GM19240 (cell line): Measurements from ENCODE around the gene TMTC2.

Experiments used
- DNase-seq: peaks from one replicate; pipeline ENCODE4 v3.0.0; 2011; ENCODE audit warnings: low spot score; ENCODE audit not compliant: insufficient read length

The TMTC2 gene

GRCh38 chr12:83010169-83010804 lies 323.6 kb downstream of the TMTC2 start:
- no peak for DNase-seq

DNA sequence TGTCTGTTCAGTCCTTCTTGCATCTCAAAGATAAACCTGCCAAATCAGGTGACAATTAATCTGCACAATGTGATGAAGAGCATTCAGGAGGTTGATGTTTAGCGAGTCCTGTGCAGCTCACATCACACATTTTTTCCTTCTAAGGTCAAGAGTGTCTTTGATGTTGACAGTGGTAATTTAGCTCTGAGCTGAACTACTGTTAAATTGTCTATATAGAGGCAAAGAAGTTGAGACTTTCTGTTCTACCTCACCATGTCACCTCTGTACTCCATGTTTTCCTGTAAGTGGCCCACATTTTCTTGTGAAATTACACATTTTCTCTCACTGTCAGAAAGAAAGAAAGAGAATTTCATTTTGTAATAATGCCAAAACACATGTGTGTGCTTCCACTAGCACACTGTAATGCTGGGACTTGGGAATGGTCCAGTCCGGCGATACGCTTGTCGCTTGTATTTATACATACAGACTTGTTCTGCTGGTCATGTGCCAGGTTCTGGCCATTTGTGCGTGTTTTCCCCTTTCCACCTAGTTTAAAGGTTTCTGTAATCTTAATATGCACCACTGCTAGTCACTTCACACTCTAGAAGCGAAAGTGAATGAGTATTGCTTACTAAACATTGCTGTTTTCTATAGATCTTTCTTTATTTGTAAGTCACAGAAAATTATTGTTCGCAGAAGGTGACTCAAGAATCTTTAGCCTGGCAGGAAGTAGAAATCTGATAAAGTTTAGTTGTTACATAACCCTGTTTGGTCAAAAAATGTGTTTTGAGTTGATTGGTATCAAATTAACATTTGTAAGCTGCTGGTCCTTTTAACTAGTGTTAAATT lies 328.9 kb downstream of the TMTC2 start:
- DNase-seq, result no peak

DNA sequence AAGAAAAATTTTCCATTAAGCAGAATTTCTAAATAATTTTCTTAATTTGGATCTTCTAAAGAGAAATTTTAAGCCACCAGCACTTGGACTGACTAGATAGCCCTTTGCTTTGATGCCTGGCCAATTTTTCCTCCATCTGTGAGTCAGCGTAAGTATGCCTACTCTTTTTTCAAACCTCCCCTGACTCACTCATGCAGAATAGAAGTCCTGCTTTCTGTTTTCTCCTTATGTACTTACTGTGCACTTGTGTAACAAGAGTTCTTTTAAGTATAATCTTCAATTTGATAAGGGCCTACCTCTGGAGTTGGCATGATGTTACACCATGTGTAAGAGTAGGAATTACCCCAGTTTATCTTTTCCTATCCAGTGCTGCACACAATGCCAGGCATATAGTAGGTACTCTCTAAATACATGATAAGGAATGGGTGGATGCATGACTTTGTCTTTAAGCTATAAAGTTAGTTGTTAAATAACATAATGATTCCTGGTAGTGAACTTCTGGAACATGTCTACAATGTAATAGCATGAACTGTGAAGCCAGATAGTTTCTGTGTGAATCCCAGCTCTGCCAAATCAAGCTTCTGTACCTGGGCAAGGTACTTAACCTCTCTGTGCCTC lies 329.6 kb downstream of the TMTC2 start:
- DNase-seq, result no peak

GRCh38 chr12:83016991-83017390 lies 330.3 kb downstream of the TMTC2 start:
- no peak for DNase-seq

GRCh38 chr12:83018088-83018487 lies 331.4 kb downstream of the TMTC2 start:
- no peak for DNase-seq

- no peak for DNase-seq
Measured at GRCh38 chr12:83027021-83027723, 340.5 kb downstream of the TMTC2 start.

DNA sequence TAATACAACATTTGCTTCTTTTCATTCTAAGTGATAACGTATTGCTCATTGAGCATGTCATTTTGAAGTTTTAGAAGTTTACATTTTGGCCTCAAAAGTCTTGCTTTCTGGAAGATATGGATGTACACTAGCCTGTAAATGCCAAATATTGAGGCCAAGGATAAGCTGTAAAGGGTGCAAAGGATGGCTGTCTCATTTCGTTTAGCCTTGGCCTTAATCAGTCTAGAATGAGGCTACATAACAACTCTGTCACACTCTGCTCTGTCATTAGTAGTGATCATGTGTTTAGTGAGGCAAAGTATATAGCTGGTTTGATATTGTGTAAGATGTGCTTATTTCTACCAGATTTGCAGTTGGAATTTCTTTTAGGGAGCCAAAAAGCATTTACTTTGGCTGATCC lies 344.5 kb downstream of the TMTC2 start:
- no peak for DNase-seq

- DNase-seq, result no peak
Measured at GRCh38 chr12:83036847-83037246, 350.1 kb downstream of the TMTC2 start.

DNA sequence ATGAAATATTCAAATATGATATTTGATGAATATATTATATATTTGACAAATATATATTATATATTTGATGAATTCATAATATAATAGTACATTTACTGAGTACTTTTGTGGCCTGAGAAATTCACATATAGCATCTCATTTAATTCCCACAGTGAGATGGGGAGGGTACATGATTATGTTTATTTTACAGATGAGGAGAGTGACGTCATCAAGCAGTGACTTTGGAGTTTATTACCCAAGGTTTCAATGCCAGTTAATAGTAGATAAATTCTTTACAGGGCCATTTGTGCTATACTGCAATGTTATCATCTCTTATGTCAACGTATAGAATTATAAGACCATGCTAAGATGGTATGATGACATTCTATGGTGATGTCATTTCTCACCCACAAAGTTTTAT lies 352.7 kb downstream of the TMTC2 start:
- no peak for DNase-seq

DNA sequence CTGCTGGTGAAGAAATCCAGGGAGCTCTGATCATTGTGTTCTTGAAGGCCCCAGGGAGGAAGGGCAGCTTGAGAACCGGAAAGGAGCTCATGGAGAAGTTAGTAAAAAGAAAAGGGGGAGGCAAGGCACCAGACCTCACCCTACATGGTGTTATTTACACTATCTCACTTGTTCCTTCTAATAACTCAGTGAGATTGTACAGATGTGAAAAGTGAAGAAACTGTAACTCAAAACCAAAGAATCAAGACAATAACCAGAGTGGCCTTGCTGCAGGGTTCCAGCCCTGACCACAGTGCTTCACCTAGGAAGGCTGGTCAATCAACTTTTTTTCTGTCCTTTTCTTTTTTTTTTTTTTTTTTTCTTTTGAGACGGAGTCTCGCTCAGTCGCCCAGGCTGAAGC lies 353.6 kb downstream of the TMTC2 start:
- DNase-seq, result no peak

GRCh38 chr12:83040991-83041390 lies 354.3 kb downstream of the TMTC2 start:
- no peak for DNase-seq

DNA sequence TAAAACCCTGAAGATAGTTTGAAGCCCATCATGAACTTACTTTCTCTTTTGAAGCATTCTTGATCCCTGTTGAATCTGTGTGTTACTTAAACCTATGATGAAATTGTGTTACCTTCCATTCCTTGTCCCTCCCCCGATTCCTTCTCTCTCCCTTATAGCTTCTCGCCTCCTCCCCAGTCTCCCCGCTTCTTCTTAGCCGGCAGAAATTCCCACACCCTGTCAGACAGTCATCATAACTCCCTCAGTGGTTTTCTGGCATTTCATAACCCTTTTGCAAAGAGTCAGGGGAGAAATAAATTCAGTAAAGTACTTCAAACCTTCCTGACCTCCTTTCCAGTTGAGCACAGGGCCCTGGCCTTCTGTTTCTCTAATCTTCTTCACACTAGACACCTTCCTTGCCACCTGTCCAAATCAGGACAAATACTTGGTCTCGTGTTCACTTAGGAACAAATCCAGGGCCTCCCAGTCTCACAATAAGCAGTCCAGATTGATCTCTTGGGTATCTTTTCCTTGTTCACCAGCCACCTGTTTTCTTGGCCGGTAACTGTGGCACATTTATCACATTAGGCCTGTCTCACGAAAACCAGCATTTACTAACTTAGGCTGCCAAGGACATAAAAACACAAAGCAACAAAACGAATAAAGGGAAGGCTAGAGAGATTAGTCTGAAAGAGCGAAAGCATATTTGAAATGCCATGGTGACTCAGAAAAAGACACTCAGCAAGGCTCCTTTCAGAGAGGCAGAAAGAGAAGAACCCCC lies 355.9 kb downstream of the TMTC2 start:
- DNase-seq, result no peak

DNA sequence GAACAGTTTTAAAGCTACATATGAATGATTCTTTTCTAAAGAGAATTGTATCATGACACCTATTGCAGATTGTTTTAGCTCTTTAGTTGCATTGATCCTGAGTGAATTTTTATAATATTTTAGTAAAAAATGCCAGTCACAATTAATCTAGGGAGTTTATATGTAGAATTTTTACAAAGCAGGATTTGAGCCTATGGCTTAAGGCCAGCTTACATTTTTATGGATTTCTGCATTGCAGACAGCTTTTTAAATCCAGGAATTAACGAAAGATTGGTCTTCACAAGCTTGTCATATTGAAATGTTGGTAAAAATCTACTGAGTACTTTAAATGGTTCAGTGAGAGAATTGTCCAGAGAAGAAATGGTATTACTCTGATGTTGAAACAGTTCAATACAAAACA lies 358.0 kb downstream of the TMTC2 start:
- no peak for DNase-seq

DNA sequence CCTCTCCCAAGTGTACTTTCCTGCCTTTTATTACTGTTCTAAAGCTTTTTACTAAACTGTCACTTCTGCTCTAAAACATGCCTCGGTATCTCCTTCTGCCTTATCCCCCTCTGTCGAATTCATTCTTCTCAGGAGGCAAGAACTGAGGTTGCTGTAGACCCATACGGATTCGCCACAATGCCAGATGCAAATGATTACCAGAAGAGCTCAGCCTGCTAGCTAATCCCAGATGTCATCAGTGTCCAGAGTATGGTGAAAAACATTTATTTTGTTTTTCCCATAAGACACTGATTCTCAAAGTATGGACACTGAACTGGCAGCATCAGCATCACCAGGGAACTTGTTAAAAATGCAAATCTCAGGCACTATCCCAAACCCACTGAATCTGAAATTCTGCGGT lies 359.3 kb downstream of the TMTC2 start:
- no peak for DNase-seq

GRCh38 chr12:83049306-83049705 lies 362.6 kb downstream of the TMTC2 start:
- DNase-seq, result no peak

DNA sequence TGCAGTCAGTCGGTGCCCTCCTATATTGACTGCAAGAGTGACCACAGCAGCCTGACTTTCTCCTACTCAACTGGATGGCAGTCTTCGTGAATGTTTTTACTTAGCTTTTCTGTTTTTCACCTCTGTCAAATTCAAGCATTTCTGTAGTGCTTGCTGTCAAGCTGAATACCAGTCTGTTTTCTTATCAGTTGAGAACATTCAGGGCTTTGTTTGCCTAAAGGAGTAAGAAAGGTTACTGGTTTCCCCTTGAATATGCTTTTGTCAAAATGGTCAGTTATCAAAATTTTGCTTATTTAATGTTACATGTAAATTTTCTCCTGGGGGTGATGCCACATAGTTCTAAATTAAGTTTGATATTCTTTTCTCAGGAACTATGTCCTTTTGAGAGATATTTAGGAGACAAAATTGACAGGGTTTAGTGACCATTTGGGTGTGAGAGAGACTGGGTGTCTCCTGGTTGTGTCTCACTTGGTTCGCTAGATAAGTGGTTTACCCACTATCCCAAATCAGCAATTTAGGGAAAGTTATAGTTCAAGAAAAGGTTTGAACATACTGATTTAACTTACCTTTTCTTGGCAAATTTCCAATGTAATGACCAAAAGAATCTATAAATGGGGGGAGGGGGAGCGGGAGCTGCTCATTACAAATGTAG lies 366.3 kb downstream of the TMTC2 start:
- no peak for DNase-seq

DNA sequence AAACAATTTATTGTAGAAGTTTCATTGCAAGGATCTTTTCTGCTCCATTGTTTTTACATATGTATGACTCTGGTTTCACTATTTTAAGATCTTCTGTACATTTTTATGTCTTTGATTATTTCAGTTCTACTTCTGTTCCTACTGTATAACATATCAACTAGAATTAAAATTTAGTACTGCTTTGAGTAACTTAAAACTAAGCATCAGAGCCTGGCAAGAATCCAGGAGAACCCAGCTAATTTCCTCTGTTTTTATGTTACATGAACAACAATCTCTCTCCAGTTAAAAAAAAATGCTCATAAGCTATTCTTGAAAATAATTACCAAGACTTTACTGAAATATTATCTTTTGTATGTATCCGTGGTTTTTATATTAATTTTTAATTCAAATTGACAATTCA lies 370.7 kb downstream of the TMTC2 start:
- no peak for DNase-seq

GRCh38 chr12:83059107-83059506 lies 372.4 kb downstream of the TMTC2 start:
- DNase-seq, result no peak

DNA sequence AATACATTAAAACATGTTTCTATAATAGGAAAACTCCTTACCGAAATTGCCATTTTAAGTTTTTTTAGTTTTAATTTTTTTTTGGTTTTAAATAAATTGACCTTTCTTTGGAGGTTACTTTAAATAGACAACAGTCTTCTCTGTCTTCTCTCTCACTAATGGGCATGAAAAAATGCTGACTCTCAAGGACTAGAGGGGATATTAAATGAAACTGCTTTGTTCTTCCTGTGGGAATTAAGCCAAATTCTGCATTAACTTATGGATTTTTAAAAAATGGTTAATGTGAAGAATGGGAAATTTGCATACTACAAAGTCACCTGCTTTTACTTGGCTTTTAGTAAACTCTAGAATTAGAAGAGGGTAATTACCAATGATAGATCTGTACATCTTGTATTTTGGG lies 378.9 kb downstream of the TMTC2 start:
- DNase-seq, result no peak

DNA sequence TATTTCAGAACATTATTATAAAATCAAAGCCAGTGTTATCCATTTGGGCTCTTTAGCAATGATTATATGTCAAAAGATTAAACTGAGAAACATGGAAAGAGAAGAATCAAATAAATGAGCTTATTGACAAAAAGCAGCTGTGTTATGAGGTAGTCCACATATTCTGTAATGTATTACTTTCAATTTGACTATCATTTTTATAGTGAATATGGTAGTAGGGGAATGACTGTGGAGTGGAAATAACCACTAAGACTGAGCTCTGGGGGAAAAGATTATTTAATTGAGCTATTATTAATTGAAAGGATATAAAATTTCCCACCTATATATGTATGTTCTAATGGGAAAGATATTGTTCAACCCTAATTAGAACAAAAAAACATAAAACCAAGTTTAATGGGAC lies 381.3 kb downstream of the TMTC2 start:
- no peak for DNase-seq
